Myocyte (in vitro differentiated cells): Measurements from ENCODE around the gene ATP2C2. TPM values are rescaled to one million over a fixed set of nuclear protein-coding genes. Genes with fewer than 3 reads are reported as not detected.
"Not testable (repeated sequence)": the region's sequence is repeated elsewhere in the genome, so short reads cannot be mapped to it uniquely, and the experiment has no call there.

ENCODE experiments used
- DNase-seq: peaks from one replicate; pipeline ENCODE4 v3.0.0-alpha.2; 2012; ENCODE audit warnings: low read depth
- total RNA-seq: library from RNA; depleted of rRNA; stranded (reverse); fragments of >200 nt; gene quantifications from 2 replicates; pipeline ENCODE4 v1.2.3, GENCODE V29; 2014

The ATP2C2 gene
- total RNA-seq, 1 donor from 2014 or later: not detected

DNA sequence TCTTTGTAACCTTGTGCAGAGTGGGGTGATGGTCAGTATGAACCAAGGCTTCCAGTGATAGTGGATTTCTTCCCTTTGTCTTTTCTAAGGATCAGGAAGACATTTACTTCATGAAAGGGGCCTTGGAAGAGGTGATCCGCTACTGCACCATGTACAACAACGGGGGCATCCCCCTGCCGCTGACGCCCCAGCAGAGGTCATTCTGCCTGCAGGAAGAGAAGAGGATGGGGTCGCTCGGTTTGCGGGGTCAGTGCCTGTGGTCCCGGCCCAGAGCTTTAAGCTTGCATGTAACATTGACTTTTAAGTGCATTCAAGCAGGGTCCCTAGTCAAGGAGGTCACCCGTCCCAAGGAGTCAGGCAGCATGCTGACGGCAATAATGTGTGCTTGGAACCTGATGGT, 80.1 kb downstream of the ATP2C2 start:
- DNase-seq: no peak

DNA sequence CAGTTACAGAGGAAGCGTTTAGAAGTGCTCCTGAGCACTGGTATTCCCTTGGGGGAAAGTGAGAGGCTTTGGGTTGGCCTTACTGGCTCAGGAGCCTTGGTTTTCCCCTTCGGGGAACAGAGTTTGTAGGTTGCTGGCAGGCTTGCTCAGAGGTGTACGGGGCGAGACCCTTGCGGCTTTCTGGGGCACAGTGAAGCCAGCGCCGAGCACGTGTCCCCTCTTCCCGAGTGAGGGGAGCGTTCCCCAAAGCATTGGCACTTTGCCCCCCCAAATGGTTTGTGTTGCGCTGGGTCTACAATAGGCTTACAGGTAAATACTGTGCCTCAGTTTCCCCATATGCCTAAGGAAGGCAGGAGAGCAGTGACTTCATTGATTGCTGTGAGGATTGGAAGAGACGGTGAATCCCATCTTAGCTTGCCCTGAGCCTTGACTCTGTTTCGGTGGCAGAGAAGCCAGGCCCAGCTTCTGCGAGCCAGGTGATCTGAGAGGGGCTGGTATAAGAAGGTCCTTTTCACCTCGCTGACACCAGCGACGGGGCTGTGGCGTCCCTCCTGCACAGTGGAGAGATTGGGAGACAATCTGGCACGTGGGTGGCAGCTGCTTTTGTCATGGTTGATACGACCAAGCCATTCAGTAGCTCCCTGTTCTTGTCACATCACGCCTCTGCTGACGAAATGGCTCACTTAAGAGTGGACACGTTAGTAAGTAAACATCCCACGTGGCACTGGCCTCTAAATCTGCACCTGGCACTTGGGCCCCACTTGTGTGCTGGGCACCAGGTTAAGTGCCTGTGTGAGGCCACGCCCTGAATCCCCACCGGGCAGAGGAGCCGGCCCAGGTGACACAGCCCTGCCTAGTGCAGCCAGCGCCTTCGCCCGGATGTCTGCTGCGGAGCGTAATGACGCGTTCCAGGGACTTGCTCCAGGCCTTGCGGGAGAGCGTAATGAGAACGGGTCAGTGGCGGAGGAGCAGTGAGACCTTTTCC, 81.1 kb downstream of the ATP2C2 start:
- DNase-seq: no peak

DNA sequence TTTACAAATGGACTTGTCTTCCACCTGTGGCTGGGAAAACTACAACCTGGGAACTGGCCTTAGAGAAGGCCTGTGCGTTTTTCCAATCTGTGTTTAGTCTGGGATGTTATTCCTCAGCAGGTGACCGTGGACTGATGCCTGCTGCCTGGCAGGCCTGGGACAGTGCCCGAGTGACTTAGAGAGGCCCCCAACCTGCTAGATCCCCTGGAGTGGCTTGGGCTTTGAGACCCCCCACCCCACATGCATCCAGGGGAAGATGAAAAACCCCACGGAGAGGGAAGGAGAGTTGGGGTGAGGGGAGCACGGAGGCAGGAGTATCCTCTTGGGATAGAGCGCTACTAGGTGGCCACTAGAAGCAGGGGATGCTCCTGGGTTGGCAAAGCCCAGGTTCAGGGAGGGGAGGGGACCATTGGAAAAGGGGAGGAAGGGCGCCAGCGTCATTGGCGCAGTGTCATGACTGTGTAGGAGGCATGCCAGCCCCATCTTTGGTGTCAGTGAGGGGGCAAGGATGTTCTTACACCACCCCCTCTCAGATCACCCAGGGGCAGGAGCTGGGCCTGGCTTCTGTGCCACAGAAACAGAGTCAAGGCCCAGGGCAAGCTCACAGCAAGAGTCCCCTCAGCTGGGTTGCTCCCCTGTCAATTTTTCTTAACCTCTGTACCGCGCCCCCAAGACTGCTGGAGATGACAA, 82.0 kb downstream of the ATP2C2 start:
- DNase-seq: no peak

DNA sequence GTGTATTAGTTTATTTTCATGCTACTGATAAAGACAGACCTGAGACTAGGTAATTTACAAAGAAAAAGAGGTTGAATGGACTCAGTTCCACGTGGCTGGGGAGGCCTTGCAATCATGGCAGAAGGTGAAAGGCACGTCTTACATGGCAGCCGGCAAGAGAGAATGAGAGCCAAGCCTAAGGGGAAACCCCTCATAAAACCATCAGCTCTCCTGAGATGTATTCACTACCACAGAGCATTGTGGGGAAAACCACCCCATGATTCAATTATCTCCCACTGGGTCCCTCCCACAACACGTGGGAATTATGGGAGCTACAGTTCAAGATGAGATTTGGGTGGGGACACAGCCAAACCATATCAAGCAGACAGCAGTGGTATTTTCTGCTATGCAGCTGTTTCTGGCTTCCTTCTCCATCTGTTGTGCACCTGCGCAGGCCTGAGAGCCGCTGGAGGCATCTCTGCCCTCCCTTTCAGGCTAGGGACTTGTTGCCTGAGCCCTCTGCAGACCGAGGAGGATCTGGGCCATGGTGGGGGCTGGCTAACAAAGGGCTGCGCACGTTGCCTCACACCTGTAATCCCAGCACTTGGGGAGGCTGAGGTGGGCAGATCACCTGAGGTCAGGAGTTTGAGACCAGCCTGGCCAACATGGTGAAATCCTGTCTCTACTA, 82.8 kb downstream of the ATP2C2 start:
- DNase-seq: not testable (repeated sequence)

DNA sequence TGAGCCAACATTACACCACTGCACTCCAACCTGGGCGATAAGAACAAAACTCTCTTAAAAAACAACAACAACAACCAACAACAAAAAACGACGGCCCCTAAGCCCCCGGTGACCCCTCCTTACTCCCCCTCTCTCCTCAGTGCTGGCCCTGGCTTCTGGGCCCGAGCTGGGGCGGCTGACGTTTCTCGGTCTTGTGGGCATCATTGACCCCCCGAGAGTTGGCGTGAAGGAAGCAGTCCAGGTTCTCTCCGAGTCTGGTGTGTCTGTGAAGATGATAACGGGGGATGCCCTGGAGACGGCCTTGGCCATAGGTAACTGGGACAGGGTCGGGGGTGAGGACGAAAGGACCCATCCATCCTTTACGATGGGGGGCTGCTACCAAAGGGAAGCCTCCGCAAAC, 83.4 kb downstream of the ATP2C2 start:
- no peak for DNase-seq

DNA sequence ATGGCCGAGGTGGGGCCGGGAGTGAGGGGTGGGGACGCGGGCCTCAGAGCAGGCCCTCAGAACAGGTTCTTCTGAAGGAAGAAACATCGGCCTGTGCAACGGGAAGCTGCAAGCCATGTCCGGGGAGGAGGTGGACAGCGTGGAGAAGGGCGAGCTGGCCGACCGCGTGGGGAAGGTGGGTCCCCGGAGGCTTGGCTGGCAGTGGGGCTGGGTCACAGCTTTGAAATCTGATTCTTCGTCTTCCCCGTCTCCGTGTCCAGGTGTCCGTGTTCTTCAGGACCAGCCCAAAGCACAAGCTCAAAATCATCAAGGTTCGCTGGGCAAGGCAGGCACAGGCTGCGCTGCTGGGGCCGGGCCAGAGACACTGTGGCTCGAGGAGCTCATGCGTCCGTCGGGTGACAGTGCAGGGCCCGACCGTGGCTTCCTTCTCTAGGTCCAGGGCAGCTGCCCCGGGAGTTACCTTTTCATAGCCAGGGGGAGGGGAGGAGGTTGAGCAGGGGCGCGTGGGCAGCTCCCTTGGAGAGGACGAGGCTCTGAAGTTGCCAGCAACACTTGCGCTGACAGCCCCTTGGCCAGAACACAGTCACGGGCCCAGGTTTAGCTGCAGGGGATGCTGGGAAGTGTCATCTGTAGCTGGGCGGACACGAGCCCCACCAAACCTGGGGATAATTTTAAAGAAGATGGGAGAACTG, 84.9 kb downstream of the ATP2C2 start:
- no peak for DNase-seq

DNA sequence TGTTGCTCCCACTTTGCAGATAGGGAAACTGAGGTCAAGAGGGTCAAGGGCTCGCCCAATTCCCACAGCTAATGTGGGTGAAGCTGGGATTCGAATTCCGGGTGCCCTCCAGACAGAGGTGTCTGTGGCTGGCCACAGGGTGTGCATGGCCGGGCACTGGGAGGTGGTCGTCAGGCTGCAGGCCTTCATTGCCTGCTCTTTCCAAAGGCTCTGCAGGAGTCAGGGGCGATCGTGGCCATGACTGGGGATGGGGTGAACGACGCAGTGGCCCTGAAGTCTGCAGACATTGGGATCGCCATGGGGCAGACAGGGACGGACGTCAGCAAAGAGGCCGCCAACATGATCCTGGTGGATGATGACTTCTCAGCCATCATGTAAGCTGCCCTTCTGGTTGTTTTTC, 86.3 kb downstream of the ATP2C2 start:
- no peak for DNase-seq

DNA sequence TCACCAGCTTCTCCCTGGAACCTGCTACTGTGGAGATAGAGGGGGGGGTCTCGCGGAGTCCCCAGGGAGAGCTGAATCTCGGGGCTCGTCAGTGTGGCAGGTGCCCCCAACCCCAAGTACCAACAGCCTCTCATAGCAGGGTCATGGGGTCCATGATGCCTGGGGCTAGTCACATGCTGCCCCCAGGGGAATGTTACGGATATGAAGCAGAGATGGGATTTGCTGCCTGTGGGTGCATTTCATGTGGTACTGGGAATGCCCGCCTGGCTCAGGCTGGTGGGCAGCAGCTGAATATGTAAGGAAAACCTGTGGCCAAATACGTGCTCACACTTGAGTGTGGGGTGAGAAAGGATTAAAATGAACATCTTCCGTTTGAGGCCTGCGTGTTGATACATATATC, 86.7 kb downstream of the ATP2C2 start:
- DNase-seq: no peak

DNA sequence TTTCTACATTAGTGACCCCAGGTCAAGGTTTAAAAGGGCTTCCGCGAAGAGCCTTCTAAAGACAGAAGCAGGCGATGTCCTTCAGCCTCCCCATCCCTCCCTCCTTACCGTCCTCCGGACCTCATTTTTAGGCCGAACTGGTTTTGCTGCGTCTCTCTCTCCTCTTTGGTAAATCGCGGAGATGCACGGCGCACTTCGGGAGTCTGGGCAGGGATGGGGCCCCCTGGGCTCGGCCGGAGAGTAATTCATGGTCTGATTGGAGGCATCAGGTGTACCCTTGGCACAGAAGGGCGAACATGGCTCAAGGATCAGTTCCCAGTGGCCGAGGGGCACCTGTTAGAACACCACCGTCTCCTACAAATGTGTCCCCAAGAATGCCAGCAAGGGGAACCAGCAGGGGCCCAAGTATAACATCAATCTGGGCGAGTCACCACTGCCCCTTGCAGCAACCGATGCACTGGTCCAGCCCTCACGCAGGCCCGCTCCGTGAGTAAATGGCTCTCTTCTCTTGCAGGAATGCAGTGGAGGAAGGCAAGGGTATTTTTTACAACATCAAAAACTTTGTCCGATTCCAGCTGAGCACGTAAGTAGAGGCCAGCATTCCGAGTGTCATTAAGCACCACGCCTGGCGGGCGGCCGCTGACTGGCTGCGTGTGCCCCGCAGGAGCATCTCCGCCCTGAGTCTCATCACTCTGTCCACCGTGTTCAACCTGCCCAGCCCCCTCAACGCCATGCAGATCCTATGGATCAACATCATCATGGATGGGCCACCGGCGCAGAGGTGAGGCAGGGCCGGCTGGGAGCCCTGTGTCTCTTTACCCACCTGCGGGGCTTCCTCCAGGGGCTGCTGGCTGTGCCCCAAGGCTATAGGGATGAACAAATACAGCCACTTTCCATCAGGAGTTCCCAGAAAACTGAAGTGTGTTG, 90.5 kb downstream of the ATP2C2 start:
- no peak for DNase-seq

DNA sequence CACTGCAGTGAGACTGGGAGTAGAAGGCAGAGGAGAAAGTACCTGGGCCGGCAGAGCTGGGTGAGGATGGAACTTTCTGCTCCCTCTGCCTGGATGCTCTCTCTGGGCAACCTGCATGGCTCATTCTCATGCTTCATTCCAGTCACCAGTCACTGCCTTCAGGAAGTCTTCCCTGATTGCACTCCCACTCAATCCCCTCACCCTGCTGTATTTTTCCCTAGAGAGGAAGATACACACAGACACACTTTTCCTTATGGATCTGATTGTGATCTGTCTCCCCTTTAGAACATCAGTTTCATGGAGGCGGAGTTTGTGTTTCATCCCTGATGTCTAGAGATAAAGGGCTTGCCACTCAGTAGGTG, 91.2 kb downstream of the ATP2C2 start:
- DNase-seq: no peak

DNA sequence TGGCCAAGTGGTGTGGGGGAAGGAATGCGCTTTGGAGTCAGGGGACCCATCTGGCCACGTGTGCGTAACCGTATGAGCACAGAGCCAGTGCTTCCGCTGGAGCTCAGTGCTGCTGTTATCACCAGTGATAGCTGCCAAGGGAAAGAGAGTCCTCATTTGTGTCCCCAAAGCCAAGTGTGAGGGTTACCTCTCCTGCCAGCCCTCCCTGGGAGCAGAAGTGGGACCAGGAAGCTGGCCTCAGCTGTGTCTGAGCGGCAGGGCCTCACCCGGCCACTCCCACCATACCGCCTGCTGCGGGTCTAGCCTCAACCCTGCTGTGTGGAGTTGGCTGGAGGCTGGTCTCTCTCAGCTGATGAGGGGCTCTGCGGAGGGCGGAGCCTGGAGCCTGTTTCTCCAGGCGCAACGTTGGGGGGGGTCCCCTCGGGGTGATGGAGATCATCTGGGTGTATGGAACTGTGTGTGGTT, 91.6 kb downstream of the ATP2C2 start:
- DNase-seq: no peak

DNA sequence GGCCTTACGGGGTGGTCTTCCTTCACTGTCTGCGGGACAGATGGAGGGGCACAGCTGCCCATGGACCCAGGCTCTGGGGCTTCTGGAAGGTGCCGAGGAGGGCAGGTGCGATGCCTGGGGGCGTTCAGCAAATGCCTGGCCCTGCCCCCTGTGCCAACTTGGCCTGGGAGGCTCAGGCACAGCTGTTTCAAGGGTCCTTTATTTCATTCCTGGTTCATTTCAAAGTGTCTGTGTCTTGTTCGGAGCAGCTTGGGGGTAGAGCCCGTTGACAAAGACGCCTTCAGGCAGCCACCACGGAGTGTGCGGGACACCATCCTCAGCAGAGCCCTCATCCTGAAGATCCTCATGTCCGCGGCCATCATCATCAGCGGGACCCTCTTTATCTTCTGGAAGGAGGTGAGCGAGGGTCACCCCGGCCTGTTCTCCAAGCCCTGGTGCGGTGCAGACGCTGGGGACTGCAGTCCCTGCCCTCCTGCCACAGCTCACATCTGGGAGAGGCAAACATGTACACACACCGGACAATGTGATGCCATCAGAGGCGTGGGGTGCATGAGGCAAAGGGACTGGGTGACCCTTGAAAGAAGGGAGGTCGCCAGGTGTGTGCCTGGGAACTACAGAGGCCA, 92.2 kb downstream of the ATP2C2 start:
- no peak for DNase-seq

DNA sequence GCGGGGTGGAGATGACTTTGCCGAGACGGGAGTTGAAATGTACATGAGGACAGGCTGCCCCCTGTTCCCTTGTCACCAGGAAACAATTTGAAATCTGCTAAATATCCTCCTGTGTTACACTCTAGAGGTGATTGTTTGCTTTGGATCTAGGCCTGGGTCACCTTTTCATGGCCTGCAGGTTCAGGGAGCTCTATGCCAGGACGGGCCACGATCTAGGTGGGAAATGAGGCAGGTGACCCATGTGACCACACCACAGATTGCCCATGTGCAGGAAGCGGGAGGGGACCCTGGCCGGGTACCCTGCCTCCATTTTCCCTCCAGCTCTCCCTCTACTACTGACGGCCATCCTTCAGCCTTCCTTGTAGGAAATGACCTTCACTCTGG, 92.7 kb downstream of the ATP2C2 start:
- DNase-seq: no peak

DNA sequence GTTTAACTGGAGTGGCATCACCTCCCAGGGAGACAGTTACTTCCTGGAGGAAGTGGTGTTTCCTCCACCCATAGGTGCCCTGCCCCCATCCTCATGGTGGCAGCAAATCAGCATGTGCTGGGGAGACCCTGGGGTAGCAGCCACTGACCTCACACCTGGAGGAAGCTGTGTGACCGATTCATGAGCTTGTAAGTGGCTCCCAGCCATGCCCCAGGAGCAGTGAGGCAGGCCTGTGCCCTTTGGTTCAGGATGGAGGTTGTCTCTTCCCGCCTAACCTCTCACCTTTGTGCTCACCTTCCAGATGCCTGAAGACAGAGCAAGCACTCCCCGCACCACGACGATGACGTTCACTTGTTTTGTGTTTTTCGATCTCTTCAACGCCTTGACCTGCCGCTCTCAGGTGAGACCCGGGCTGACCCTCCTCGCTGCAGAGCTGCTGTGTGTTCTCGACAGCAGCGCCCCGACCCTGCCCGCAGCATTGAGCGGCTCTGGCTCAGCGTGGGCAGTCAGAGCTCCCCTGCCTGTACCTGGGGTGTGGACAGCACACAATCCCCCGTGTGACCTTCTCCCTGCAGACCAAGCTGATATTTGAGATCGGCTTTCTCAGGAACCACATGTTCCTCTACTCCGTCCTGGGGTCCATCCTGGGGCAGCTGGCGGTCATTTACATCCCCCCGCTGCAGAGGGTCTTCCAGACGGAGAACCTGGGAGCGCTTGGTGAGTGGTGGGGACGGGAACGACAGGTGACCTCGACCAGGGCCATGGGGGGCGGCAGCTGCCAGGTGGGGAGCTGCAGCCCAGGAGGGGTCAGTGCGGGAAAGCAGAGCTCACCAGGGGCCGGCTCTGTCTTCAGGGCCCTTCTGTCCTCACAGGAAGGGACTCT, 93.3 kb downstream of the ATP2C2 start:
- DNase-seq: no peak

DNA sequence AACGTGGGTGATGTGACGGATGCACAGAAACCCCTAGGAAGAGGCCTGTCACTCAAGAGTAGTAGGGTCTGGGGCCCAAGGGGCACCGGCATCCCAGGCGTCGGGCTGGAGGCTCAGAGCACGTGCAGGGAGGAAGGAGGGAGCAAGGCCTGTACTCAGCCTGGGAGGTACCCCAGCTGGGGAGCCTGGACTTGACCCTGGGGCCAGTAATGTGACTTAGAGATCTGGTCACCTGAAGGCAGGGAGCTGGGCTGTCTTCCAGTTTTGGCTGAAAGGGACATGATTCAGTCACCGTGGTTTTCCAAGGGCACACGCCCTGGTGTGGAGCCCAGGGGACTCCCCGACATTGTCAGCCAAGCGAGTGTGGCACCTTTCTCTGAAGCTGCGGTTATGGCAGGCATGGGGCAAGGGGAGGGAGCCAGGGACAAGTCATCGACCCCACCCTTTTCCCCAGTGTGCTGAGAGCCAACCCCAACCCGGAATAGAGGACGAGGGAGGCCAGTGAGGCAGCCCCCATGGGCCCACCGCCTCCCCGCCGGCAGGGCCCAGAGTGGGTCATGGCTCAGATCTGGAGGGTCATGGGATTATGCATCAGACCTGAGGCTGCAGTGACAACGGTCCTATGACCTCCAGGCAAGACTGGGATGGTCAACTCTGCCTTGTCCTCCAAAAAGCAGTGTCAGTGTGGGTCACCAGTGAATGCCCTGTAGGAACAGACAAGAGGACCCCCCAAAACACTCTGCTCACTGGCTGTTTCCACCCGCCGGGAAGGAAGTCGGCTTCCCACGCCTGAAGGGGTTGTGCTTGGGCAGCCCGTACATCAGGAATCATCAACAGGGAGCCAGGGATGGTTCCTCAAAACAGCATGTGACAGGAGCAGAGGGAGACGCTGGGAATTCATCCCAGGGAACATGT, 94.2 kb downstream of the ATP2C2 start:
- DNase-seq: peak; percentile 13

DNA sequence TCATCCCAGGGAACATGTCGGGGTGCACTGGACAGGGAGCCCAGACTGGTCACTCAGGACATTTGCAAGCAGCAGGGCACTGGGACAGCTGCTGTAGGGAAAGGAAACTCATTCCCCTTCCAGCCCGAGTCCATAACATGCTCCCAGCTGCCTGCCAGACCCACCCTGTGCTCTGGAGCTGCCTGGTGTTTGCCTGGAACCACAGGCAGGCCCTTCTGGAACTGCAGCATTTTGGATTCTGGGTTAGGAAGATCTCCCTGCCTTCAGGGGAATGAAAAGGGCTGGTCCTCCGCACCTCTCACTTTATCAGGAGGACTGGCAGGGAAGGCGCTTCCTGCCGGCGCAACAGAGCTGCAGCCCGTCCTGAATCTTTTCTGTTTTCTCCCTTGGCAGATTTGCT, 94.9 kb downstream of the ATP2C2 start:
- peak; percentile 68 for DNase-seq

DNA sequence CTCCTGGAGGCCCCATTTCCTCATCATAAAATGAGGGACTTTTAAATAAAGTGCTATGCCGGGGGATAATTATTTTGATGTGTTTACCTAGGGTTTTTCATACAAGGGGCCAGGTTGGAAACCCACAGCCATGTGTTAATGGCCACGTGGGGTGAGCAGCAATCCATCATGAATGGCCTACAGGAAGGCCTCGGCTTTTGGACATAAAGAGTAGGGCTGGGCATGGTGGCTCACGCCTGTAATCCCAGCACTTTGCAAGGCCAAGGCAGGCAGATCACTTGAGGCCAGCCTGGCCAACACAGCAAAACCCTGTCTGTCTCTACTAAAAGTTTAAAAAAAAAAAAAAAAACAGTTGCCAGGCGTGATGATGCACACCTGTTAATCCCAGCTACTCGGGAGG, 95.8 kb downstream of the ATP2C2 start:
- no peak for DNase-seq

DNA sequence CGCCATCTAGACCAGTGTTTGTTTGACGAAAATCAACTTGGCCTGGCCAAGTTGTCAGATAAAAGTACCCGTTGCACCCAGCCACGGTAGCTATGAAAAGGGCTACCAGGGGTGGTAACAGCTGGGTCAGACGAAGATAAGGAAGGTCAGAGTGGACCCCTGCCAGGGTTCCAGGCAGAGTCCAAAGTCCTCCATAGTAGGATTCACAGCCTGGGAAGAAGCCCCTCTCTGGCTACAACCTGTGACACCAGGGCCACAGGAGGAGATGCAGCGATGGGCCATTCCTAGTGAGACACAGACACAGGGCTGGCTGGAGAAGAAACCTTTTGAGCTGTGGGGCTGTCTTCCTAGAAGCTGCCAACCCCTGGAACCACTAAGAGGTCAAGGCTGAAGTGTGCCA, 96.8 kb downstream of the ATP2C2 start:
- no peak for DNase-seq
